Tibial nerve (tissue), 3 donors: Measurements from ENCODE around the gene MGMT.

Experiments used
- POLR2A ChIP-seq, 2 donors: fragments of 450-650 bp; IDR thresholded peaks; one replicate each; pipeline ENCODE4 v1.6.1; 2017; ENCODE audit warnings: antibody characterized with exemption in 2 of 2, mild to moderate bottlenecking in 2 of 2, moderate library complexity in 2 of 2
- TF ChIP-seq, protein P1 (sequence below), 5 experiments: fragments of 200-600 bp in 3 of 5; fragments of 450-650 bp in 2 of 5; sonication (generic) in 3 of 5; IDR thresholded peaks; one replicate each; pipeline ENCODE4 v1.5.1; 2016 to 2019; ENCODE audit warnings: antibody characterized with exemption in 5 of 5, mild to moderate bottlenecking in 3 of 5, moderate library complexity in 2 of 5

DNA sequence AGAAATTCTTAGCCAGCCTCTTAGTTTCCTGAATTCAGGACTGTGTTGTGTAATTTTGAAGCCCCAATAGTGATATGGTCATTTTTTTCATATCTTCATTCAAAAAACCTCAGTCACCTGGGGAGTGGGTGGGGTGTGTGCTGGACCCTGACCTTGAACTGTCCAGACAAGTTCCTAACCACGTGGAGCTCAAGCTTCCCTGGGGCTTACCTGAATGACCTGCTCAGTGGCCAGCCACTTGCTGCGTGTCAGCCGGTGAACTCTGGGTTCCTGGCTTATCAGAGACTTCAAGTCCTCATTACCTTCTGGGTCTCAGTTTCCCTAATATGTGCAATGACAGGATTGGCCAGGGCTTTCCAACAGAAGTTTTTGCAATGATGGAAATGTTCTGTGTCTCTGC lies 27.1 kb downstream of the MGMT start:
- TF ChIP-seq, protein P1, sequence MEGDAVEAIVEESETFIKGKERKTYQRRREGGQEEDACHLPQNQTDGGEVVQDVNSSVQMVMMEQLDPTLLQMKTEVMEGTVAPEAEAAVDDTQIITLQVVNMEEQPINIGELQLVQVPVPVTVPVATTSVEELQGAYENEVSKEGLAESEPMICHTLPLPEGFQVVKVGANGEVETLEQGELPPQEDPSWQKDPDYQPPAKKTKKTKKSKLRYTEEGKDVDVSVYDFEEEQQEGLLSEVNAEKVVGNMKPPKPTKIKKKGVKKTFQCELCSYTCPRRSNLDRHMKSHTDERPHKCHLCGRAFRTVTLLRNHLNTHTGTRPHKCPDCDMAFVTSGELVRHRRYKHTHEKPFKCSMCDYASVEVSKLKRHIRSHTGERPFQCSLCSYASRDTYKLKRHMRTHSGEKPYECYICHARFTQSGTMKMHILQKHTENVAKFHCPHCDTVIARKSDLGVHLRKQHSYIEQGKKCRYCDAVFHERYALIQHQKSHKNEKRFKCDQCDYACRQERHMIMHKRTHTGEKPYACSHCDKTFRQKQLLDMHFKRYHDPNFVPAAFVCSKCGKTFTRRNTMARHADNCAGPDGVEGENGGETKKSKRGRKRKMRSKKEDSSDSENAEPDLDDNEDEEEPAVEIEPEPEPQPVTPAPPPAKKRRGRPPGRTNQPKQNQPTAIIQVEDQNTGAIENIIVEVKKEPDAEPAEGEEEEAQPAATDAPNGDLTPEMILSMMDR (IDR thresholded peaks at IDR 0.05): no peak
- no peak for TF ChIP-seq POLR2A (IDR thresholded peaks at IDR 0.05)
